Dermis microvascular lymphatic vessel endothelial cell (primary cell): Measurements from ENCODE around the gene NR4A1. TPM values are rescaled to one million over a fixed set of nuclear protein-coding genes. Genes with fewer than 3 reads are reported as not detected.

ENCODE experiments used
- DNase-seq, 2 donors: peaks; one replicate each; pipeline versions ENCODE4 v3.0.0 to v3.0.0-alpha.2; 2010; ENCODE audit warnings: low read depth in 2 of 2
- total RNA-seq: library from RNA; depleted of rRNA; stranded (reverse); fragments of >200 nt; gene quantifications from 2 replicates; pipeline ENCODE4 v1.2.1, GENCODE V29; 2014

NR4A1 gene
- total RNA-seq, 1 donor from 2014 or later, result 0.77 TPM

DNA sequence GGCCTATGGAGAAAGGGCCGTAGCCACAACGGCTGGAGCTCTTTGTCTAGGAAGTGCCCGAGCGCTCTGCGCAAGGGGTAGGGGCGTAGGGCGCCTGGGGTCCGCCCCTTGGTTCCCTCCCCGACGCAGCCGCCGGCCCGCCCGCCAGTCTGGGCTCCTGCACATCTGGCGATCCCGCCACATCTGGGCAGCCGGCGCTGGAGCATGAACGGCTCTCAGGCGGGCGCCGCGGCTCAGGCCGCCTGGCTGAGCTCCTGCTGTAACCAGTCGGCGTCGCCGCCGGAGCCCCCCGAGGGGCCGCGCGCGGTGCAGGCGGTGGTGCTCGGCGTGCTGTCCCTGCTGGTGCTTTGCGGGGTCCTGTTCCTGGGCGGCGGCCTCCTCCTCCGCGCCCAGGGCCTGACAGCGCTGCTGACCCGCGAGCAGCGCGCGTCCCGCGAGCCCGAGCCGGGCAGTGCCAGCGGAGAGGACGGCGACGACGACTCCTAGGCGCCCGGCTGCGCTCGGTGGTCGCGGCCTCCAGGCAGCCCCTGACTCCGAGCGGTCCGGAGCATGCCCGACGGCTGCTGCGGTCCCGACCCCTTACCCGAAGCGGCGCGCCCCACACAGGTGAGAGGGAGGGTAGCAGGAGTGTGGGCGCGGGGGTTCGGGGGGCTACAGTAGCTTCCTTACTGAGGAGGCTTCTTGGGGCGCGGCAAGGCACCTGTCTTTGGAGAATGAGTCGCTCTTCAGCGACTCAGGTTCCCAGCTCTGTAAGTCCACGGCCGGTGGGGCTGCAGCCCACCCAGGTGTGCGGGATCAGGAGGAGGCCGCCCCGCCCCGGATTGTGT is 28.5 kb downstream of the NR4A1 start, which contains the start of gene SMIM41:
SMIM41 (plus strand) TSS at position 129 of the 827 bp plus-strand sequence; CDS start at position 205, 76 bp downstream.
- no peak for DNase-seq

DNA sequence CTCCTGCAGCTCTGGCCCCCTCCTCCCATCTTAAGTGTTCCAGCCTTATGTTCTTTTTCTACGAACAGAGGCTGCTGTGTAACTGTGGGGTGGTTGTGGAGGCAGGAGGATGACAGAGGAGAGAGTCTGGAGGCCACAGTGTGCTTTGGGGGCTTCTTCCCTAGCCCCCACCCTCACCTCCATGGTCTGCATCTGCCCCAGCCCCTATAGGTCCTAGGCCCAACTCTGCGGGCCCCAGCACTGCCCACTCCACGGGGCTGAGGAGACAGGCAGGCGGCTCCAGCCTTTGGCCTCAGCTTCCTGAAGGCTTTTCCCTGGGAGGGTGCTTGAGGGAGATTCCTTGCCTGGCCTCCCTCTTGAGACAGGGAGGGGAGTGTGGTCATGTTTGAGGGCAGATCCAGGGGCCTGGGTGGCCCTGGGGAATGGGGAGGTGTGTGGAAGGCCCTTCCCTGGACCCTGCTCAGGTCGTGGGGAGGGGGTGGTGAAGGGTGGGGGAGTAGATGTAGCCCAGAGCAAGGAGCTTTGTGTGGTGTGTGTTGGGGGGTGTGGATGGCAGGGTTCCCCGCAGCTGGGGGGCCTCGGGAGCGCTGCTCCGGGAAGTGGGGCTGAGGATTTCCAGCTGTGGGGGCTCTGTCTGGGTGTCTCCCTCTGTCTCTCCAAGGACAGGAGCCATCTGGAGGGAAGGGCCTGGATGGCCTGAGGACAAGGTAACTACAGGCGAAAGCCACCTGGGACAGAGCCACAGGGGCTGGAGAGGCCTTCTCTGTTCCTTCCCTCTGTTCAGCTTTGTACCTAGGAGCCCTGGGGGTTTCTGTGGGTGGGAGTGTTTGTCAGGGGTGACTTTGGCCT is 29.4 kb downstream of the NR4A1 start:
- DNase-seq, result no peak

DNA sequence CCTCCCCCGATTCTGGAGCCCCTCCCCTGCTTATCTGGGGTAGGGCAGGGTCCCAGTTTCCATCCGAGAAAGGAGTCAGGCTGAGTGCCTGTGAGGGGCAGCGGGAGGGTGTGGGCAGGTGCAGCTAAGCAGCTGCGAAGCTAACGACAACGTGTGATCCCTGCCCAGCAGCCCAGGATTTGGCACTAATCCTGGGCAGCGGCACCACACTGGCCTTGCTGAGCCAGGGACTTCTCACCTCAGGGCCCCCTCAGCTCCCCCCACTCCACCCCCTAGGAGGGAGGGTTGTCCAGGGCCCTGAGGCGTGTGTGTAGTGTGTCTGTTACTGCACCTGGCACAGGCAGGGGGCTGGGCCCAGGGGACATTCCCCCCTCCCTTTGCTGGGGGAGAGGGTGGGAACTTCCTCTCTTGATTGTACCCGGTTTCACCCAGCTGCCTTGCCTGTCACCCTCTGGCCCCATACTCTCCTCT is 30.1 kb downstream of the NR4A1 start:
- DNase-seq, result no peak

DNA sequence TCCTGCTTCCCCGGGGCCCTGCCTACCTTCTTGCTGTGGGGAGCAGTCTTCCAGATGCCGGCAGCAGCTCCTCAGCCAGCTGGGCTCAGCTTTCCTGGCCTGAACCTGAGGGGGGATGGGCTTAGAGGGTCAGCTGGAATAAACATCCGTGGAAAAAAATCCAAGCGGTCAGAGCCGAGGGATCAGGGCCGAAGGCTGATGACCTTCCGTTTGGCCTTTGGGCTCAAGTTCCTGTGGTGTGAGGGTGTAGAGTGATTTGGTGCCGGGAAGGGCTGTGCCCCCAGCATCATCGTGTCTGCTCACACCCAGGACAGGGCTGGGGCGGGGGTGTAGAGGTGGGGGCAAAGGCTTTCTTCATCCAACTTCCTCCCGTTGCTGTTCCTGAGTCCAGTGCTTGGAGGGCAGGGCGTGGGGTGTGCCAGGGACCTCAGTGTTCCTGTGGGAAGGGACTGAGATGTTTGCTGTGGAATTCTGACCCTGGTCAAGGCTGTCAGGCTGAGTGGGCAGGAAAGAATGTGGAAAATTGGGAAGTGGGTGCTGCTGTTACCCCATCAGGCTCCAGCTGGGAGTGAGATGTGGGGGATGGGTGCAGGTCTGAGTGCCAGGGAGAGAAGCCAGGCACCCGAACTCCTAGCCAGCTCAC is 30.9 kb downstream of the NR4A1 start:
- DNase-seq, result no peak

DNA sequence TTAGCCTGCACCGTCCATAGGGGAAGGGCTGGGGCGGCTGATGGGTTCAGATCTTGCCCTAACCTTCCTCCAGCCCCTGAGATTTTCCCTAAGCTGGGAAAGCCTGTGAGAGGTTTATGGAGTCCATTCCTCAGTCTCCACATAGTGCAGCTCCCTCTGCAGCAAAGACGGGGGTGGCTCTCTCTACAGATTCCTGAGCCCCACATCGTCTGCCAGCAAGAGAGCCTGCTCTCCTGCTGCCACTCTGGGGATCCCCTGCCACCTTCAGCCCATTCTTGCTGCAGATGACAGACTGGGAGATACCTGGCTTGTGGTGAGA is 31.4 kb downstream of the NR4A1 start:
- no peak for DNase-seq

DNA sequence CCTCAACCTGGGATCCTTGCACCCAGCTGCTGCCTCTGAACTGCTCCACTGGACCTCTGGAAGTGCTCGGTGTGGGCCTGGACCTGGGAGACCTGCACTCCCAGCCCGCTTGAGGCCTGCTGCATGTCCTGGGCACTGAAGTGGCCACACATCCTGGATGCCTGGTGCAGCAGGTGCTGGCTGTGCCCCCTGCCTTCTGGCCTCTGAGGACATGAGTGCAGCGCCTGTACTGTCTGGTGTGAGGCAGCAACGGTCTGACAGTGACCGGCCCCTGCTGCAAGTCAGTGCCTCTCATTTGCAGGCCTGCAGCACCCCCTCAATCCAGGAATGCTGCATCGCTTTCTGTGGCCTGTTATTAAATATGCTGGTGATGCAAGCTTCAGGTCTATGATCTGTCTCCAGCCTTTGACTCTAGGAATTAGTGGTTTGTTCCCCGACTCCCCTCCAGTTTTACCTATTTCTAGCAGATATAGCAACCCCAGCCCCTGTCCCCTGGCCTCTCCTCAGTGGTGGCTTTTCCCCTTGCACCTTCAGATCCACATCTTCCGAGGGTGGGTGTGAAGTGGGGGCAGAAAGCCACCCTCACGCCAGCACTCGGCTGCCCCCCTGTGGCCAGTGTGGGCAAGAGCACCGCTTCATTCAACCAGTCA is 31.9 kb downstream of the NR4A1 start:
- peak in 1 of 2 donors; percentile 56 for DNase-seq

DNA sequence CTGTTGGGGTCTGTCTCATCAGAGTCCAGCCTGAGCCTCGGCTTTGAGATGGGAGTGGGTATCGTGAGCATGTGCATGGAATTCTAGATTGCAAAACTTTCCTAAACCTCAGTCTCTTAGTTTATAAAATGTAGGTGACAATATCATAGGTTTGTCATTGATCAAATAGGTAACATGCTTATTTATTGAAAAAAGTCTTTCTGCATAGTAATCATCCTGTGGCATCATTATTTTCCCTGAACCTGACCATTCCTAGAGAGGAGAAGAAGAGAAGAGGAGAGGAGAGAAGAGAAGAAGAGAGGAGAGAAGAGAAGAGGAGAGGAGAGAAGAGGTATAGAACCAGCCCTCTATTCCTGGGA is 32.4 kb downstream of the NR4A1 start:
- no peak for DNase-seq

DNA sequence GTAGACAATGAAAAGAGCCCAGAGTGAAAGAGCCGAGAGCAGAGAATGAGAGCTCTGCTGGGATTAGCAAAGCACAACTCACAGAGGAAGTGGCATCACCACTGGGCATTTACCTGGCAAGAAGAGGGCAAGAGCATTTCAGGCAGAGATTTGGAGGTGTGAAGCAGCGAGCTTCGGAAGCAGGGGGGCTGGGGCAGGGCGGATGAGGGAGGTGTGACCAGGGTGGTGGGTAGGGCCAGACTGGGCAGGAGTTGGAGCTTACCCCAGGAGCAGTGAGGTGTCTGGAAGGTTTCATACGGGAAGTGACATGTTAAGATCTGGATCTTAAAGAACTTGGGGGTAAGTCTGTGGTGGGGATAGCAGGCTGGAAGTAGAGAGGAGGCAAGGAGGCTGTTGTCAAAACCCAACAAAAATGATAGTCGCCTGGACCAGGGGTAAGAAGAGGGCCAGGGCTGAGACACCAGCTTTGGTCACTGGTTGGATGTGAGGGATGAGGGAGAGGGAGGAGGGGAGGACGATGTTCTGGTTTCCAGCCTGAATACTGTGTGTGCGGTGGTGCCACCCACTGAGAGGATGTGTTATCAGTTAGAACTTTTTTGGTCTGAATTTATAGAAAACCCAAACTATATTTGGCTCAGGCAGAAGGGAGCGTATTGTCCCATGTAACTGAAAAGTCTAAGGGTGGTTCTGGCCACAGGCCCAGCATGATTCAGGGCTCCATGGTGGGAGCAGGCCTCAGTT is 33.4 kb downstream of the NR4A1 start:
- DNase-seq, result no peak

DNA sequence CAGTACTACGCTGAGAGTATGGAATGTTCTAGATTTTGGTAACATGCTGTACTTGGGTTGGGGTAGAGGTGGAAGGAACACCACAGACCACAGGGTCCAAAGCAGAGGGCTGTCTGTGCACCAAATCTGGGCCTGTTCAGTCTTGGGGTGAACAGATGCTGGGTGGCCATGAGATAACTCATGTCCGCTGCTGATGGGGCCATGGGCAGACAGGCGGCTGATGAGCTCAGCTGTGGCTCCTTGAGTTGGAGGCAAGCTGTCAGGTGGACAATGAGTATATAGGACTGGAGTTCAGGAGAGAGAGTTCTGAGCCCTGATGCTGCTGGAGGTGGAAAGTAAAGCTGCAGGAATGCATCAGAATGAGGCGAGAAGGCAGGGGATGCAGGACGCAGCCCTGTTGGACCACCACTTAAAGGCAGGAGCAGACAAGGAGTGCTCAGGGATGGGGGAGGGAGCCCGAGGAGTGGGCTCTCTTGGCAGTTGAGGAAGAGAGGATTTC is 34.5 kb downstream of the NR4A1 start:
- no peak for DNase-seq

DNA sequence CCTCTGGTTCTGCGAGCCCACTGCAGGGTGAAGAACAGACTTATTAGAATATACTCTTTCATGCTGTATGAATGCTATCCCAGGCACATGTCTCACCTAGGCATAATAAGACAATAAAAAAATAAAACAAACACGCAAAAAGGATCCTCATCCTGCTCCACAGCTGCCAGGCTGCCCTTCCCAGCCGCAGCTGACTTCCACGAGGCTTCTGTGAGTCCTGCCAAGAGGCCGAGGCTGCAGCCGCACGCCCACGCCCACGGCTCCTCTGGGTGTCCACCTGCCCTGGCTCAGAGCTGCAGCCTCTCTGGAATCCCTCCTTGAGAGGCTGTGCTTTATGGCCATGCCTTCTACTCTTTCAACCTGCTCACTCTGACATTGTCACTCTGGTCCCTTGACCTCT is 35.1 kb downstream of the NR4A1 start:
- no peak for DNase-seq

DNA sequence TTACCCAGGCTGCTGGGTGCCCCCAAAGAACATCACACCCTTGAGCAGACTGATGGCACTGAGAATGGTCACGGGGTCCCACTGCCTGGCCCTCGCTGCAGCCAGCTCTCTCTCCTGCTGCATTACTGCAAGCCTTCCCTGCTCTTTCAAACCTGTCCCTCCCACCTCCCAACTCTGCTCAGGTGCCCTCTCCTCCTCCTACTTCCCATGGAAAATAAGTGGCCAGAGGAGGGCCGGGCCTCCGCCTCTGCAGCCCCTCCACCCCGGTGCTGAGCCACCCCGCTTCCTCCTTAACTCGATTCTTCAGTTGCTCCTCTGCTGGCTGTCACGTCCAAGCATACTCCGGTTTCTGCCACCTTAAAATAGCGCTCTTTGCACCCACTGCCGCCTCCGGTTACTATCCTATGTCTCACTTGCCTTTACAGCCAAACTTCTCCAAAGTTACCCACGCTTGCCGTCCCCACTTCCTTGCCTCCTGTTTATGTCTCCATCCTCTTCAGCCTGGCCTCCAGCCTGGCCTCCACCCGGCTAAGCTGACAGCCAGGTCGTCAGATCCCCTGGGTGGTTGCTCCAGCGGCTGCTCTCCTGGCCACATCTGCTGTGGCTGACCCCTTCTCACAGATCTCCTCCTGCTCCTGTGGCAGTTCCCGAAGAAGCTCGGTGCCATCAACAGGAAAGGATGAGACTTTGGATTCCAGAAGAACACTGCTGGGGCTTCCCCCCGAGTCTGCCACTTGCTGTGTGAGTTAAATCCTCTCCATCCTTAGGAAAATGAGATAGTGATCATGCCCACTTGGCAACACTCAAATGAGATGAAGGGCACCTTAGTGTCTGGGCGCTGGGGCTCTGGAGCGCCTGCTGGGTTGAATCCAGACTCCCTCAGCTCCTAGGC is 35.9 kb downstream of the NR4A1 start:
- DNase-seq, result no peak

DNA sequence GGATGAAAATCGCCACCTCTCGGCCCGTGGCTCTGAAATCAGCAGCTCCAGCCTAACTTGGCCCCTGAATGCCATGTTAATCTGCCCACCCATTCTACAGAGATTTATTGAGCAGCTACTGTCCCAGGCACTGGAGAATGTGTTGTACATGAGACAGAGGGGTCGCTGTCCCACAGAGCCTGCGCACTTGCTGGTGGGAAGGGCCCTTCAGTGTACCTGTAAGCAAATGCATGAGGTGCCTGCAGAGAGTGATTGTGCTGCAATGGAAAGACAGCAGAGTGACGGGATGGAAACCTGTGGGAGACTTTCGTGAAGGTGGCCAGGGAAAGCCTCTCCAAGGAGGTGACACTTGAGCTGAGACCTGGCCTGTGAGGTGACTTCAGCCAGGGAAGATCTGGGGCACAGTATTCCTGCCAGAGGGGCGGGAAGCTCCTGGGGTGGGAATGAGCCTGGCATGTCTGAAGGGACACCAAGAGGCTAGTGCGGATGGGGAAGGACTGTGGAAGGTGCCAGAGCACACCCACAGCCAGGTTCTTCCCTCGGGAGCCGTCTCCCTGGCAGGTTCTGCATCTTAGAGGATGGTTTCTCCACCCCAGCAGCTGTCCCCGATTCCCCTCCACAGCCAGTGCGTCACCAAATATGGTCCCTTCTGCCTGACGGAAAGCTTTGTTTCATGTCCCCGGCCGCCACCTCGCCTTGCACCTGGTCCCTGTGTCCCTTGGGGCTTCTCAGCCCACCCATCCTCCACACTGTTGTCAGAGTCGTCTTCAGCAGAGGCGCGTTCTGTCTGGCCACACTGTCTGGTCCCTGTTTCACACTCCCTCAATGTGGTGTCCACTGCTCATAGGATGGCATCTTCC is 36.9 kb downstream of the NR4A1 start:
- no peak for DNase-seq

DNA sequence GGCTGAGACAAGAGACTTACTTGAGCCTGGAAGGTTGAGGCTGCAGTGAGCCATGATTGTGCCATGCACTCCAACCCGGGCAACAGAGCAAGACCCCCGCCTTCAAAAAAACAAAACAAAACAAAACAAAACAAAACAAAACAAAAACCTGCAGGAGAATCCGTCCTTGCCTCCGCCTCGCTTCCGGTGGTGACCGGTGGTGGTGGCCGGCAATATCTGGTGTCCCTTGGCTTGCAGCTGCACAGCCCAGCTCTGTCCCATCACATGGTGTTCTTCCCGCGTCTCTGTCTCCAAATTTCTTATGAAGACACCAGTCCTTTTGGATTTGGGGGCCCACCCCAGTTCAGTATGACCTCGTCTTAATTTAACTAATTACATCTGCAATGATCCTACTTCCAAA is 38.2 kb downstream of the NR4A1 start:
- no peak for DNase-seq

DNA sequence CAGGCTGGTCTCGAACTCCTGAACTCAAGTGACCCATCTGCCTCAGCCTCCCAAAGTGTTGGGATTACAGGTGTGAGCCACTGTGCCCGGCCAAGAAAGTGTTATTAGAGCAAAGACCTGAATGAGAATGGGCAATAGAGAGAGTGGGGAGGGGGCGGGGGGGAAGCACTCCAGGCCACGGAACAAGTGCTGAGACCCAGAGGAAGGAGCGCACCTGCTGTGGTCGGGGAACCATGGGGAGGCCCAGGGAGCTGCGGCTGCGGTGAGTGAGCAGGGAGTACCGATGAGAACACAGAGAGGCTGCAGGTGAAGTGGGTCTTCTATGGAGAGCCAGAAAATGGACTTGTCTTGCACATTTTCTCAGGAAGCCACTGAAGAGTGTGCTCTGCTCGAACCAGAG is 39.0 kb downstream of the NR4A1 start:
- no peak for DNase-seq

DNA sequence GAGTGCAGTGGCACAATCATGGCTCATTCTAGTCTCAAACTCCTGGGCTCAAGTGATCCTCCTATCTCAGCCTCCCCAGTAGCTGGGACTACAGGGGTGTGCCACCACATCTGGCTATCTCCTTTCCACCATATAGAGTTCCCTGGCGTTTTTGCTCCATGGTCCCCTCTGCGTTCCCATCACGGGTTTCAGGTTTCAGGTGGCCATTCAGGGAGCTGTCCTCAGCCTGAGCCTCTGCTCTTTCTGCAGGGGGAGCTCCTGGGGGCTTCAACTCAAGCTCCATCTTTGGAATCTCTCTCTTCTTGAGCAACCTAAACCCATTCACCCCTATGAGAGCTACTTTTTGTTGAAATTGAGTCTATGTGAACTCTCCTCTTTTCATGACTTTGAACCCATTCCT is 39.8 kb downstream of the NR4A1 start:
- no peak for DNase-seq

DNA sequence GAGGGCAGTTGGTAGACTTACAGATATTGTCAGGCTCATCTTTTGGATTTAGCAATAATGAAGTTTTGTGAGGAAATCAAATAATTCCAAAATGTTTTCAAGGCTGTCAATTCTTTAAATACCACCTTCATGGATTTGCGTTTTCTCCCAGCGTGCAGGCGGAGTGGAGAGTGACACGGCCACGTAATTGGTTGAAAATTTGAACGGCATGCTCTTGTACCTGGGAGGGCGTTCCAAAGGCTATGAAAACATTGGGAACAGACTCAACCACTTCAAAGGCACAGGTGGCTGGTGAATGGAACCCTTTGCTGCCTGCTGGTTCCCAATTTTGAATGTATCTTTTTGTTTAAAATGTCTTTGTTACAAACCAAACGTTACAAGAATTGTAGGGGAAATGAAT is 40.6 kb downstream of the NR4A1 start:
- no peak for DNase-seq

DNA sequence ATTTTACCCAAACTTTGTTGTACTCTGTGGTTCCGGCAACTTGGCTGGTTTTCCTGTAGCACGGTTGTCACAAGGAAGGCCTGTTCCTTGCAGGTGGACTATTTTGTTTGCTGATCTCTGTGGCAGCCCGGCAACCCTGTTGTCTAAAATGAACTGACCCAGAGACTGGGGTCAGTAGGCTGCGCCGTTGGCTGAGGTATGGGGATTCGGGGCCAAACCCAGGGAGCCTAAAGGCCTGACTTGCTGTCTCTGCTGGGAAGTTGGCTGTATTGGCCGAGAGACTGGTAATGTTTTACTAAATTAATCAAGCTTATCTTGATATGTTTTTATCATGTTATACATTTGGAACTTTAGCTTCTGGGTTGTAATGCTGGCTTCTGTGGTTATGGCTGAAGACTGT is 42.1 kb downstream of the NR4A1 start:
- DNase-seq, result no peak

DNA sequence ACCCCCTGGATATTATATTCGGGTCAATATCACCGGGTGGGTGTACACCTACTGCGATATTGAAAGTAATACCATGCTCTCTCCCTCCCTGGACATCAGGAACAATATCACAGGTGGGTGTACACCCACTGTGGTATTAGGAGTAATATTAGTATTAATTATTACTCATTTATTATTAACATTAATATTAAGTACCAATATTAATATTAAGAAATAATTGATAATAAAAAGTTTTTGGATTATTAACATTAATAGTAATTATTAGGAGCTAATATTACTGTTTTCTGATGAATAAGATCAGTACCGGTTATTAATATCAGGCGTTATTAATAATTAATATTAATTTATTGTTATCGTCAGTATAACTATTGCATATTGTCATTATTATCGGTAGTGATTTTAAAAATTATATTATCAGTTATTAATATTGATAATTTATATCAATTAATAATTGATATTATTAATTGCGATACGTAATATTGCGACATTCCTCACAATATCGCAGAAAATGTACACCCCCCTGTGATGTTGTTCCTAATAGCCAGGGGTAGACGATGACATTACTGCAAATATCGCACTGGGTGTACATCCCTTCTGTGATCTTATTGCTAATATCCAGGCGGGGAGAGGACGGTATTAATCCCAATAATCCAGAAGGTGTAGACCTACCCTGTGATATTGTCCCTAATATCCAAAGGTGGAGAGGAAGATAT is 45.2 kb downstream of the NR4A1 start:
- DNase-seq, result no peak
